Measurements from ENCODE around the gene AMBP. TPM values are rescaled to one million over a fixed set of nuclear protein-coding genes. Genes with fewer than 3 reads are reported as not detected.

Gene AMBP
- total RNA-seq, 1 experiment from 2014 or later = not detected

DNA sequence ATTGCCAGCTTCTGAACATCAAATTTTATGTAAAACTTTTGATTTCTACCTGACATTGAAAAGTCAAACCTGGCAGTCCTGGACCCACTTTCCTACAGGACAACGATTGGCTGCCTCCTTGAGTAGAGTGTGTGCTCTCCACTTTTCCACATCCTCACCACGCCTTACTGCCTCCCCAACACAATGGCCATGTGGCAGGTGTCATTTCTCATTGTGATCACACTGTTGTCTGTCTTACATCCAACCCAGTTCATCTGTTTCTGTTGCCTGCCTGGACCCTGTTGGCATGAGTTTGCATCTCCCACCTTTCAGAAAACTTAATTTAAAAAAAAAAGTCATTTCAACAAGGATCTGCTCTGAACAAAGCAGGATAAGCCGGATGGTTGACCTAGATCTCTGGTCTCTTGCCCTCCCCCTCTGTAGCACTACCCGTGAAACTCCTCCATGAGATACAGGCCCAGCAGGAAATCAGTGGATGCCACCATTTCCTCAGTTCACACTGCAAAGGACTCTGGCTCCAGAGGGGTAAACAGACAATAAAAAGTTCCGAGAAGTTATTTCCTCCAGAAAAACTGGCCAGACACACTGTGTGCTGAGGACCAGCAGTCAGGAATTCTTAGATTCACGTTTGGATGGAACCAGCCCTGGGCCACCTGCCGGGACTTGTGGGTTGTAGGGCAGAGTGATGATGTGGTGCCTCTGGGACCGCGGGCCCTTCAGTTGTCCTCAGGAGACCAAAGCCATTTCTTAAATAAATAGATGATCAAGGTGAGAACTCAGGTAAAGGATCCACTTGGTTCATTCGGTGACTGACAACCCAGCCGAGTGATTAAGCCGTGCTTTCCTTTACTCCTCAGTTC lies 48.6 kb downstream of the AMBP start:
- POLR2A ChIA-PET = no interaction called here
- Mint-ChIP-seq H3K36me3 (ENCODE audit: insufficient read depth, unreplicated experiment) (peaks cover 8% of the 10 kb centered on the region), H3K4me1 (ENCODE audit: insufficient read depth, unreplicated experiment) (no peaks in the 10 kb centered on the region), H3K4me3 (ENCODE audit: unreplicated experiment) (no peak overlapping the region), H3K27ac (ENCODE audit: low read depth, unreplicated experiment) (no peak overlapping the region), H3K27me3 (ENCODE audit: insufficient read depth, unreplicated experiment) (no peaks in the 10 kb centered on the region), H3K9me3 (ENCODE audit: unreplicated experiment) (peaks cover under 1% of the 10 kb centered on the region)
- CTCF ChIA-PET = no interaction called here
- intact Hi-C loops (cut with micrococcal nuclease) = no loop called here
- no TSS peak for BruUV-seq (replicated peaks)
- no peak for DNase-seq (ENCODE audit: unreplicated experiment)
- TF ChIP-seq, protein P1, sequence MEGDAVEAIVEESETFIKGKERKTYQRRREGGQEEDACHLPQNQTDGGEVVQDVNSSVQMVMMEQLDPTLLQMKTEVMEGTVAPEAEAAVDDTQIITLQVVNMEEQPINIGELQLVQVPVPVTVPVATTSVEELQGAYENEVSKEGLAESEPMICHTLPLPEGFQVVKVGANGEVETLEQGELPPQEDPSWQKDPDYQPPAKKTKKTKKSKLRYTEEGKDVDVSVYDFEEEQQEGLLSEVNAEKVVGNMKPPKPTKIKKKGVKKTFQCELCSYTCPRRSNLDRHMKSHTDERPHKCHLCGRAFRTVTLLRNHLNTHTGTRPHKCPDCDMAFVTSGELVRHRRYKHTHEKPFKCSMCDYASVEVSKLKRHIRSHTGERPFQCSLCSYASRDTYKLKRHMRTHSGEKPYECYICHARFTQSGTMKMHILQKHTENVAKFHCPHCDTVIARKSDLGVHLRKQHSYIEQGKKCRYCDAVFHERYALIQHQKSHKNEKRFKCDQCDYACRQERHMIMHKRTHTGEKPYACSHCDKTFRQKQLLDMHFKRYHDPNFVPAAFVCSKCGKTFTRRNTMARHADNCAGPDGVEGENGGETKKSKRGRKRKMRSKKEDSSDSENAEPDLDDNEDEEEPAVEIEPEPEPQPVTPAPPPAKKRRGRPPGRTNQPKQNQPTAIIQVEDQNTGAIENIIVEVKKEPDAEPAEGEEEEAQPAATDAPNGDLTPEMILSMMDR (IDR thresholded peaks at IDR 0.05; ENCODE audit: unreplicated experiment) = no peak

- Mint-ChIP-seq H3K4me1 (ENCODE audit: insufficient read depth, unreplicated experiment) (no peaks in the 10 kb centered on the region), H3K27ac (ENCODE audit: low read depth, unreplicated experiment) (no peak overlapping the region), H3K4me3 (ENCODE audit: unreplicated experiment) (no peak overlapping the region), H3K27me3 (ENCODE audit: insufficient read depth, unreplicated experiment) (no peaks in the 10 kb centered on the region), H3K36me3 (ENCODE audit: insufficient read depth, unreplicated experiment) (peaks cover 8% of the 10 kb centered on the region), H3K9me3 (ENCODE audit: unreplicated experiment) (peaks cover 9% of the 10 kb centered on the region)
- DNase-seq (ENCODE audit: unreplicated experiment) = no peak
- ChIA-PET POLR2A (no interaction called here), CTCF (no interaction called here)
- TF ChIP-seq, protein P1 (IDR thresholded peaks at IDR 0.05; ENCODE audit: unreplicated experiment) = no peak
- BruUV-seq (replicated peaks) = no TSS peak
- intact Hi-C loops (cut with micrococcal nuclease) = no loop called here
Measured at GRCh38 chr9:114028646-114029045, 49.5 kb downstream of the AMBP start.

DNA sequence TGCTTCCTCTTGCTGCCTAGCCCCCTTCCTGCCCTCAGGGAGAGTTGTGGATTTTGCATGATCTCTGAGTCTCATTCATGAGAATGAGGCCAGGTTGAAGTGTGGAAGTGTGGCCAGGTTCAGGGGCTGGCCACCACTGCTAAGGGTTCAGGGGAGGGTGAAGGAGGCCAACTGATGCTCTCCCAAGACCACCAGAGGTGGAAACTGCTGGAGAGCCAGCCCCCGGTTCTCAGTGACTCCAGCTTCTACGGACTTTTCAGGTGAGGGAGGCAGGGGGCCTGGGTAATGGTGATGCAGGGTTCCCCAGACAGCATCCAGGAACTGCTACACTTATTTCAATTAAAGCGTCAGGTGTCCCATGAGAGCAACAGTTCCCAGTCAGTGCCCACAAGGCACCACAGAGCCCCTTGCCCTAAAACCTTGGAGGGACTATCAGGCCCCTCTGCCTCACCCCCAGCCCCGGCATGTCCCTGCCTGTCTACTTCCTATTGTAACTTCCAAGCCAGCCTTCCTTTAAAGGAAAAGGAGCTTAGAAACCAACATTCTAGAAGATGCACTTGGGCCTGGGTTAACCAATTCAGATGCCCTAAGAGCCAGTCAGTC lies 50.1 kb downstream of the AMBP start:
- intact Hi-C loops (cut with micrococcal nuclease) = no loop called here
- no peak overlapping the region for H3K4me3 Mint-ChIP-seq (ENCODE audit: unreplicated experiment)

More for the DNA sequence above, 50.1 kb downstream of the AMBP start:
- Mint-ChIP-seq H3K4me1 (ENCODE audit: insufficient read depth, unreplicated experiment) (no peaks in the 10 kb centered on the region), H3K27me3 (ENCODE audit: insufficient read depth, unreplicated experiment) (no peaks in the 10 kb centered on the region), H3K36me3 (ENCODE audit: insufficient read depth, unreplicated experiment) (peaks cover 6% of the 10 kb centered on the region), H3K27ac (ENCODE audit: low read depth, unreplicated experiment) (no peak overlapping the region), H3K9me3 (ENCODE audit: unreplicated experiment) (peaks cover 10% of the 10 kb centered on the region)
- CTCF ChIA-PET = interaction anchor here (0.9 kb wide), 1 partner anchor 11 kb away, joined by 3 read pairs; no protein-coding TSS in a partner anchor
- no TSS peak for BruUV-seq (replicated peaks)
- no peak for DNase-seq (ENCODE audit: unreplicated experiment)
- TF ChIP-seq, protein P1 (IDR thresholded peaks at IDR 0.05; ENCODE audit: unreplicated experiment) = no peak
- POLR2A ChIA-PET = no interaction called here
